Measurements from ENCODE around the gene PEPD. TPM values are rescaled to one million over a fixed set of nuclear protein-coding genes. Genes with fewer than 3 reads are reported as not detected.

Gene PEPD
- total RNA-seq, 1 experiment from 2014 or later = 50.9 TPM

Other genes starting within 250 kb of the PEPD start
- under 0.01 TPM in 1 of 2 replicates, not detected in the other for gene CEBPA, start 219.3 kb downstream of the PEPD start, total RNA-seq (2014; rRNA removed; shearing (Covaris generic))
- gene CEBPG, start 148.1 kb downstream of the PEPD start, total RNA-seq (2014; rRNA removed; shearing (Covaris generic)) = 15.0 and 15.6 TPM in 2 replicates
- not detected in 2 replicates for gene CHST8, start 100.2 kb upstream of the PEPD start, total RNA-seq (2014; rRNA removed; shearing (Covaris generic))